Neural cell (in vitro differentiated cells): ENCODE measurements around the gene BTD. TPM values are rescaled to one million over a fixed set of nuclear protein-coding genes. Genes with fewer than 3 reads are reported as not detected.

ENCODE experiments used
- H2AFZ ChIP-seq: fragments of 200-600, 300-800 bp; sonication (generic), shearing (Covaris generic); 2 replicates; pipeline ENCODE4 v1.6.0; 2014; ENCODE audit warnings: low read depth, mild to moderate bottlenecking, antibody characterized with exemption, low read length, moderate library complexity
- H3F3A ChIP-seq: fragments of 200-600 bp; shearing (Covaris generic); 2 replicates; pipeline ENCODE4 v1.6.1; 2016; ENCODE audit warnings: mild to moderate bottlenecking, moderate library complexity, mixed read lengths, antibody characterized with exemption, low read length; ENCODE audit not compliant: insufficient read depth, poor library complexity, severe bottlenecking
- H3K27ac ChIP-seq: fragments of 200-600, 300-800 bp; sonication (generic), shearing (Covaris generic); 2 replicates; pipeline ENCODE4 v1.5.1; 2014; ENCODE audit warnings: mild to moderate bottlenecking, low read length, moderate library complexity
- H3K27me3 ChIP-seq: fragments of 300-800, 200-600 bp; sonication (generic), shearing (Covaris generic); 2 replicates; pipeline ENCODE4 v1.6.0; 2014; ENCODE audit warnings: mild to moderate bottlenecking, low read depth, low read length, moderate library complexity; ENCODE audit not compliant: insufficient read depth
- H3K36me3 ChIP-seq: fragments of 300-800, 200-600 bp; sonication (generic), shearing (Covaris generic); 2 replicates; pipeline ENCODE4 v1.5.1; 2014; ENCODE audit warnings: mild to moderate bottlenecking, antibody characterized with exemption, low read length, moderate library complexity; ENCODE audit not compliant: insufficient read depth
- H3K4me2 ChIP-seq: fragments of 300-800, 200-600 bp; sonication (generic), shearing (Covaris generic); 2 replicates; pipeline ENCODE4 v1.6.0; 2014; ENCODE audit warnings: mild to moderate bottlenecking, low read length
- H3K4me3 ChIP-seq: fragments of 300-800, 200-600 bp; sonication (generic), shearing (Covaris generic); 2 replicates; pipeline ENCODE4 v1.5.1; 2014; ENCODE audit warnings: mild to moderate bottlenecking, low read length, moderate library complexity
- H3K79me2 ChIP-seq: fragments of 200-600 bp; shearing (Covaris generic); replicated peaks from 2 replicates; pipeline ENCODE4 v1.6.0; 2014; ENCODE audit warnings: mild to moderate bottlenecking, low read length, moderate library complexity; ENCODE audit not compliant: insufficient read depth
- H3K9ac ChIP-seq: fragments of 300-800, 200-600 bp; sonication (generic), shearing (Covaris generic); 2 replicates; pipeline ENCODE4 v1.6.1; 2016; ENCODE audit warnings: mild to moderate bottlenecking, low read length, mixed read lengths
- H3K9me2 ChIP-seq: fragments of 200-600 bp; shearing (Covaris generic); 2 replicates; pipeline ENCODE4 v1.6.1; 2016; ENCODE audit warnings: mild to moderate bottlenecking, low read length, mixed read lengths; ENCODE audit not compliant: insufficient read depth
- H3K9me3 ChIP-seq: fragments of 200-600, 300-800 bp; sonication (generic), shearing (Covaris generic); 2 replicates; pipeline ENCODE4 v1.6.1; 2016; ENCODE audit warnings: mild to moderate bottlenecking, mixed run types, low read length, moderate library complexity, mixed read lengths
- H4K20me1 ChIP-seq: fragments of 200-600 bp; shearing (Covaris generic); 2 replicates; pipeline ENCODE4 v1.6.1; 2016; ENCODE audit warnings: mild to moderate bottlenecking, mixed run types; ENCODE audit not compliant: insufficient read depth
- EP300 ChIP-seq: fragments of 450-650 bp; conservative IDR thresholded peaks from 2 replicates; pipeline ENCODE4 v1.6.1; 2014; ENCODE audit warnings: antibody characterized with exemption, mild to moderate bottlenecking, moderate library complexity; ENCODE audit not compliant: poor library complexity, severe bottlenecking
- EZH2 ChIP-seq: fragments of 200-600, 300-800 bp; shearing (Covaris generic), sonication (generic); IDR thresholded peaks from 2 replicates; pipeline ENCODE4 v1.6.1; 2014; ENCODE audit warnings: antibody characterized with exemption, low read length, borderline replicate concordance, mild to moderate bottlenecking; ENCODE audit not compliant: insufficient read depth, poor library complexity, severe bottlenecking
- MXI1 ChIP-seq: fragments of 450-650 bp; conservative IDR thresholded peaks from 2 replicates; pipeline ENCODE4 v1.6.1; 2014; ENCODE audit warnings: antibody characterized with exemption, mild to moderate bottlenecking; ENCODE audit not compliant: poor library complexity, severe bottlenecking
- POLR2AphosphoS5 ChIP-seq: IDR thresholded peaks from 2 replicates; pipeline ENCODE4 v1.6.1; 2012
- RAD21 ChIP-seq: fragments of 450-650 bp; conservative IDR thresholded peaks from 2 replicates; pipeline ENCODE4 v1.6.1; 2014; ENCODE audit warnings: antibody characterized with exemption, mild to moderate bottlenecking, moderate library complexity
- SMC3 ChIP-seq: fragments of 450-650 bp; conservative IDR thresholded peaks from 2 replicates; pipeline ENCODE4 v1.6.1; 2014; ENCODE audit warnings: antibody characterized with exemption, mild to moderate bottlenecking, moderate library complexity; ENCODE audit not compliant: poor library complexity
- TAF1 ChIP-seq: IDR thresholded peaks from 2 replicates; pipeline ENCODE4 v1.6.1; 2012; ENCODE audit warnings: low read depth
- polyA minus RNA-seq: library from RNA; depleted of rRNA, polyadenylated mRNA; stranded (reverse); fragments of >200 nt; gene quantifications from 2 replicates; pipeline ENCODE4 v1.2.3, GENCODE V29; 2014
- polyA plus RNA-seq: library from polyadenylated mRNA; depleted of rRNA; stranded (reverse); fragments of >200 nt; gene quantifications from 2 replicates; pipeline ENCODE4 v1.2.3, GENCODE V29; 2014
- TF ChIP-seq, protein P1 (sequence below): fragments of 450-650 bp; IDR thresholded peaks from 2 replicates; pipeline ENCODE4 v1.5.1; 2014; ENCODE audit warnings: antibody characterized with exemption, mild to moderate bottlenecking, moderate library complexity; ENCODE audit not compliant: poor library complexity, severe bottlenecking
- TF ChIP-seq, protein P2 (sequence below): IDR thresholded peaks from 2 replicates; pipeline ENCODE4 v1.6.1; 2012; ENCODE audit warnings: borderline replicate concordance

Gene BTD
- polyA plus RNA-seq = 4.6 TPM in 2 replicates
- polyA minus RNA-seq = 12.2 and 14.6 TPM in 2 replicates

DNA sequence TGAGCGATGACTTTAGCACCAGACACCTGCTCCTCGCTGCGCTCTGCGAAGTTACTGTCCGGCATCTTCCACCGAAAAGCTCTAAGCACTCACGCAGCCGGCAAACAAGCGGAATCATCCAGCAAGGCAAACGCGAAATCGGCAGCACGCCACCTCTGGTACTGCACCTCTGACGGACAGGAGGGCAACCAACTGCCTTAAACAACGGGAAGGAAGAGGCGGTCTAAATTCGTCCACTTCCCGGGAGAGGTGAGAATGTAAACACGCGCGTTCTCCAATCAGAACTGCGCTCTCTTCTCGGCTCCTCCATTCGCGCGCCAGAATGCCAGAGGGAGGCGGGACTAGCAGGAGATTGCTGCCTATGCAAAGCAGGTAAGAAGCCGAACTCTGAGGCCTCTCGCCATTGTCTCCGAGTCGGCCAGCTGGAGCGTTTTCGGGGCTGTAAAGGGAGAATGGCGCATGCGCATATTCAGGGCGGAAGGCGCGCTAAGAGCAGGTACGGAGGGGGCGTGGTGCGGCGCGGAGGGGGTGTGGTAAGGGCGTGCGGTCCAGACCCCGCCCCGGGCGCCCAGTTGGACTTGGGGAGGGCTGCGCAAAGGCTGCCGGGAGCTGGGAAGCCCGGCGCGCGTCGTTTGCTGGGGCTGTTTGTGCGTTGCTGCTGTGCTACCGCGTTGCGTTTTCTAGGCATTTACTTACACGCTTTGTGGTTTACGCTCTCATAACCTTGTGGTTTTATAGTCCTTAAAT lies at the start of gene BTD, which contains the start of gene HACL1:
Gene BTD (plus strand): TSS at position 347 of the 747 bp plus-strand sequence. CDS start 33,695 bp downstream, outside the sequence.
Gene HACL1 (minus strand): TSS at position 171 of the 747 bp plus-strand sequence. CDS start 106 bp downstream, at position 65.
- TF ChIP-seq EP300 (no peak), POLR2AphosphoS5 (peak; percentile 95), TAF1 (peak; percentile 78), EZH2 (no peak), SMC3 (no peak), RAD21 (no peak), MXI1 (peak; percentile 90)
- TF ChIP-seq, protein P1, sequence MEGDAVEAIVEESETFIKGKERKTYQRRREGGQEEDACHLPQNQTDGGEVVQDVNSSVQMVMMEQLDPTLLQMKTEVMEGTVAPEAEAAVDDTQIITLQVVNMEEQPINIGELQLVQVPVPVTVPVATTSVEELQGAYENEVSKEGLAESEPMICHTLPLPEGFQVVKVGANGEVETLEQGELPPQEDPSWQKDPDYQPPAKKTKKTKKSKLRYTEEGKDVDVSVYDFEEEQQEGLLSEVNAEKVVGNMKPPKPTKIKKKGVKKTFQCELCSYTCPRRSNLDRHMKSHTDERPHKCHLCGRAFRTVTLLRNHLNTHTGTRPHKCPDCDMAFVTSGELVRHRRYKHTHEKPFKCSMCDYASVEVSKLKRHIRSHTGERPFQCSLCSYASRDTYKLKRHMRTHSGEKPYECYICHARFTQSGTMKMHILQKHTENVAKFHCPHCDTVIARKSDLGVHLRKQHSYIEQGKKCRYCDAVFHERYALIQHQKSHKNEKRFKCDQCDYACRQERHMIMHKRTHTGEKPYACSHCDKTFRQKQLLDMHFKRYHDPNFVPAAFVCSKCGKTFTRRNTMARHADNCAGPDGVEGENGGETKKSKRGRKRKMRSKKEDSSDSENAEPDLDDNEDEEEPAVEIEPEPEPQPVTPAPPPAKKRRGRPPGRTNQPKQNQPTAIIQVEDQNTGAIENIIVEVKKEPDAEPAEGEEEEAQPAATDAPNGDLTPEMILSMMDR = peak; percentile 78
- TF ChIP-seq, protein P2, sequence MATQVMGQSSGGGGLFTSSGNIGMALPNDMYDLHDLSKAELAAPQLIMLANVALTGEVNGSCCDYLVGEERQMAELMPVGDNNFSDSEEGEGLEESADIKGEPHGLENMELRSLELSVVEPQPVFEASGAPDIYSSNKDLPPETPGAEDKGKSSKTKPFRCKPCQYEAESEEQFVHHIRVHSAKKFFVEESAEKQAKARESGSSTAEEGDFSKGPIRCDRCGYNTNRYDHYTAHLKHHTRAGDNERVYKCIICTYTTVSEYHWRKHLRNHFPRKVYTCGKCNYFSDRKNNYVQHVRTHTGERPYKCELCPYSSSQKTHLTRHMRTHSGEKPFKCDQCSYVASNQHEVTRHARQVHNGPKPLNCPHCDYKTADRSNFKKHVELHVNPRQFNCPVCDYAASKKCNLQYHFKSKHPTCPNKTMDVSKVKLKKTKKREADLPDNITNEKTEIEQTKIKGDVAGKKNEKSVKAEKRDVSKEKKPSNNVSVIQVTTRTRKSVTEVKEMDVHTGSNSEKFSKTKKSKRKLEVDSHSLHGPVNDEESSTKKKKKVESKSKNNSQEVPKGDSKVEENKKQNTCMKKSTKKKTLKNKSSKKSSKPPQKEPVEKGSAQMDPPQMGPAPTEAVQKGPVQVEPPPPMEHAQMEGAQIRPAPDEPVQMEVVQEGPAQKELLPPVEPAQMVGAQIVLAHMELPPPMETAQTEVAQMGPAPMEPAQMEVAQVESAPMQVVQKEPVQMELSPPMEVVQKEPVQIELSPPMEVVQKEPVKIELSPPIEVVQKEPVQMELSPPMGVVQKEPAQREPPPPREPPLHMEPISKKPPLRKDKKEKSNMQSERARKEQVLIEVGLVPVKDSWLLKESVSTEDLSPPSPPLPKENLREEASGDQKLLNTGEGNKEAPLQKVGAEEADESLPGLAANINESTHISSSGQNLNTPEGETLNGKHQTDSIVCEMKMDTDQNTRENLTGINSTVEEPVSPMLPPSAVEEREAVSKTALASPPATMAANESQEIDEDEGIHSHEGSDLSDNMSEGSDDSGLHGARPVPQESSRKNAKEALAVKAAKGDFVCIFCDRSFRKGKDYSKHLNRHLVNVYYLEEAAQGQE = peak; percentile 51
- Histone ChIP-seq H3F3A (peaks cover 3% of the 10 kb centered on the region), H4K20me1 (no peaks in the 10 kb centered on the region), H3K4me2 (peak within 1 kb of the TSS; percentile 94), H2AFZ (peak within 1 kb of the TSS; percentile 66), H3K9me2 (no peaks in the 10 kb centered on the region), H3K4me3 (peak within 1 kb of the TSS; percentile 73), H3K9me3 (no peaks in the 10 kb centered on the region), H3K9ac (peak within 1 kb of the TSS; percentile 73), H3K27ac (peak within 1 kb of the TSS; percentile 90), H3K79me2 (no peaks in the 10 kb centered on the region), H3K27me3 (no peaks in the 10 kb centered on the region), H3K36me3 (no peaks in the 10 kb centered on the region)

DNA sequence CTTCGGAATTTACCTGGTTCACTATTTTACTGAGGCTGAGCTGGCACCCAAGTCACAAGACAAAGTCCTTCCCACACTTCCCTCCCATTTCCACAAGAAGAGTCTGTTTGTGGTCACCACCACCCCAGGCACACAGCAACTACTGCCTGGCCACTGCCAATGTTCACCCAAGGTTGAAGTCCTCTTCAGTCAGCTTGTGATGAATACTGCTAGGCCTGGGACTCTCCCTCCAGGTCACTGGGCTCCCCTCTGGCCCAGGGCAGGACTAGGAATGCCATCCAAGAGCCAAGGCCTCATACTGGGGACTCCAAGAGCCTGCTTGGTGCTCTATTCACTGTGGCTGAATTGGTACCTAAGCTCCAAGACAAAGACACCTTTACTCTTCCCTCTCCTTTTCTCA lies 49.6 kb upstream of the BTD start:
- Histone ChIP-seq H3K9me2 (no peaks in the 10 kb centered on the region), H2AFZ (no peak overlapping the region), H3K9ac (no peak overlapping the region), H3K27ac (no peak overlapping the region), H3K4me3 (no peak overlapping the region), H3K79me2 (no peaks in the 10 kb centered on the region), H3K36me3 (no peaks in the 10 kb centered on the region), H3K4me2 (no peak overlapping the region), H3K27me3 (no peaks in the 10 kb centered on the region), H4K20me1 (no peaks in the 10 kb centered on the region), H3F3A (no peaks in the 10 kb centered on the region), H3K9me3 (no peaks in the 10 kb centered on the region)
- TF ChIP-seq RAD21 = no peak
- TF ChIP-seq MXI1 = no peak
- TF ChIP-seq, protein P2 = no peak
- no peak for TF ChIP-seq POLR2AphosphoS5
- no peak for TF ChIP-seq EP300
- TF ChIP-seq, protein P1 = no peak
- no peak for TF ChIP-seq EZH2
